GM21529 (cell line): Measurements from ENCODE around the gene KLHL9.
A peak's percentile ranks its signal among the peaks of the same experiment; 100 is the strongest.
"Not testable (repeated sequence)": the region's sequence is repeated elsewhere in the genome, so short reads cannot be mapped to it uniquely, and the experiment has no call there.

Source experiments
- ATAC-seq: cut with Tn5 transposase; IDR thresholded peaks from one replicate; pipeline ENCODE4 v1.9.1; 2021; ENCODE audit not compliant: unreplicated experiment

KLHL9 gene

GRCh38 chr9:21334701-21335632 is at the start of gene KLHL9:
Gene KLHL9, minus strand, starts transcription at chr9:21335404. Its CDS starts 545 bp downstream, at chr9:21334859.
- ATAC-seq: peak; percentile 90

- no peak for ATAC-seq
These were observed 48.4 kb upstream of the KLHL9 start for GRCh38 chr9:21383627-21384026.

- peak; percentile 97 for ATAC-seq
These were observed 46.5 kb upstream of the KLHL9 start for GRCh38 chr9:21381448-21382339.

GRCh38 chr9:21371467-21371866 is 36.3 kb upstream of the KLHL9 start:
- ATAC-seq: not testable (repeated sequence)

- ATAC-seq: no peak
These were observed 32.8 kb upstream of the KLHL9 start, which contains the start of gene IFNA13 for GRCh38 chr9:21367957-21368356. Gene IFNA13, minus strand, starts transcription at chr9:21368057. Its CDS starts 47 bp downstream, at chr9:21368010.

GRCh38 chr9:21367169-21367568 is 32.0 kb upstream of the KLHL9 start:
- peak; percentile 91 for ATAC-seq

- ATAC-seq: no peak
These were observed 27.1 kb upstream of the KLHL9 start for GRCh38 chr9:21362287-21362686.

- peak; percentile 92 for ATAC-seq
These were observed 22.6 kb upstream of the KLHL9 start for GRCh38 chr9:21357479-21358460.

- ATAC-seq: no peak
These were observed 15.6 kb upstream of the KLHL9 start, which contains the start of gene IFNA6 for GRCh38 chr9:21350787-21351186. Gene IFNA6, minus strand, starts transcription at chr9:21350887. Its CDS starts 0 bp downstream, at chr9:21350887.

GRCh38 chr9:21348430-21348970 is 13.3 kb upstream of the KLHL9 start:
- ATAC-seq: no peak

- ATAC-seq: no peak
These were observed 5.5 kb upstream of the KLHL9 start for GRCh38 chr9:21340735-21341134.

- ATAC-seq: no peak
These were observed 1.3 kb upstream of the KLHL9 start for GRCh38 chr9:21336457-21336856.

- ATAC-seq: no peak
These were observed 2.0 kb downstream of the KLHL9 start for GRCh38 chr9:21333226-21333625.

GRCh38 chr9:21331676-21332402 is 3.4 kb downstream of the KLHL9 start:
- no peak for ATAC-seq

GRCh38 chr9:21326526-21327139 is 8.6 kb downstream of the KLHL9 start:
- peak; percentile 89 for ATAC-seq

- ATAC-seq: no peak
These were observed 11.2 kb downstream of the KLHL9 start for GRCh38 chr9:21324047-21324446.

- no peak for ATAC-seq
These were observed 12.2 kb downstream of the KLHL9 start for GRCh38 chr9:21322911-21323461.

GRCh38 chr9:21320465-21320864 is 14.7 kb downstream of the KLHL9 start:
- no peak for ATAC-seq
